GM18511 (cell line): Measurements from ENCODE around the gene HERC3.
A peak's percentile ranks its signal among the peaks of the same experiment; 100 is the strongest.

Experiments
- ATAC-seq: cut with Tn5 transposase; IDR thresholded peaks from one replicate; pipeline ENCODE4 v1.9.1; 2021; ENCODE audit warnings: mild to moderate bottlenecking, moderate library complexity; ENCODE audit not compliant: unreplicated experiment

Gene HERC3

GRCh38 chr4:88591787-88592599 lies at the start of gene HERC3:
TSS of gene HERC3 (plus strand) at chr4:88592480. CDS start at chr4:88605824, 13,344 bp downstream.
- peak; percentile 96 for ATAC-seq

GRCh38 chr4:88549815-88550214 lies 42.5 kb upstream of the HERC3 start:
- ATAC-seq = no peak

GRCh38 chr4:88567591-88567990 lies 24.7 kb upstream of the HERC3 start:
- ATAC-seq = no peak

- ATAC-seq = no peak
Measured at GRCh38 chr4:88570001-88570400, 22.3 kb upstream of the HERC3 start.

GRCh38 chr4:88573276-88573980 lies 18.9 kb upstream of the HERC3 start:
- no peak for ATAC-seq

GRCh38 chr4:88573995-88574394 lies 18.3 kb upstream of the HERC3 start:
- ATAC-seq = no peak

- ATAC-seq = no peak
Measured at GRCh38 chr4:88575186-88575585, 17.1 kb upstream of the HERC3 start.

- ATAC-seq = no peak
Measured at GRCh38 chr4:88582493-88582892, 9.8 kb upstream of the HERC3 start.

- no peak for ATAC-seq
Measured at GRCh38 chr4:88583631-88584470, 8.4 kb upstream of the HERC3 start.

GRCh38 chr4:88584471-88584900 lies 7.8 kb upstream of the HERC3 start:
- ATAC-seq = no peak

GRCh38 chr4:88585917-88586316 lies 6.4 kb upstream of the HERC3 start:
- ATAC-seq = no peak

GRCh38 chr4:88587306-88587705 lies 5.0 kb upstream of the HERC3 start:
- no peak for ATAC-seq

GRCh38 chr4:88592600-88593448 lies 544 bp downstream of the HERC3 start:
- peak; percentile 83 for ATAC-seq

- no peak for ATAC-seq
Measured at GRCh38 chr4:88597970-88598660, 5.8 kb downstream of the HERC3 start.

GRCh38 chr4:88599298-88599697 lies 7.0 kb downstream of the HERC3 start:
- ATAC-seq = no peak

- ATAC-seq = no peak
Measured at GRCh38 chr4:88599714-88600113, 7.4 kb downstream of the HERC3 start.

- no peak for ATAC-seq
Measured at GRCh38 chr4:88600176-88600838, 8.0 kb downstream of the HERC3 start.

GRCh38 chr4:88604978-88605678 lies 12.8 kb downstream of the HERC3 start:
- ATAC-seq = no peak

- no peak for ATAC-seq
Measured at GRCh38 chr4:88605736-88606135, 13.5 kb downstream of the HERC3 start.
